Stimulated activated CD8-positive, alpha-beta memory T cell treated with anti-CD3 and anti-CD28 coated beads, Interleukin-12 subunit alpha, Interleukin-12 subunit beta, amount 100 ng/mL, for 24 hours (primary cell): ENCODE data around the gene ALDH3A1.
A peak's percentile ranks its signal among the peaks of the same experiment; 100 is the strongest.

Experiments used
- DNase-seq: peaks from one replicate; pipeline ENCODE4 v3.0.0-alpha.2; 2020; ENCODE audit errors: extremely low read depth

ALDH3A1 gene

GRCh38 chr17:19759568-19760549, 11.8 kb upstream of the ALDH3A1 start:
- DNase-seq, result no peak

GRCh38 chr17:19757536-19758180, 9.6 kb upstream of the ALDH3A1 start:
- no peak for DNase-seq

- no peak for DNase-seq
Measured at GRCh38 chr17:19756546-19756945, 8.4 kb upstream of the ALDH3A1 start.

- no peak for DNase-seq
Measured at GRCh38 chr17:19755821-19756510, 7.9 kb upstream of the ALDH3A1 start.

- DNase-seq, result no peak
Measured at GRCh38 chr17:19755392-19755791, 7.3 kb upstream of the ALDH3A1 start.

GRCh38 chr17:19753661-19754463, 5.8 kb upstream of the ALDH3A1 start:
- DNase-seq, result no peak

GRCh38 chr17:19753051-19753509, 5.0 kb upstream of the ALDH3A1 start:
- DNase-seq, result no peak

- no peak for DNase-seq
Measured at GRCh38 chr17:19752216-19753050, 4.3 kb upstream of the ALDH3A1 start.

- DNase-seq, result no peak
Measured at GRCh38 chr17:19750835-19751234, 2.7 kb upstream of the ALDH3A1 start.

GRCh38 chr17:19750020-19750572, 2.0 kb upstream of the ALDH3A1 start:
- DNase-seq, result no peak

- no peak for DNase-seq
Measured at GRCh38 chr17:19748807-19749193, 702 bp upstream of the ALDH3A1 start.

- no peak for DNase-seq
Measured at GRCh38 chr17:19747159-19747719, 859 bp downstream of the ALDH3A1 start.

GRCh38 chr17:19746517-19746916, 1.6 kb downstream of the ALDH3A1 start:
- DNase-seq, result no peak

GRCh38 chr17:19744922-19745757, 3.0 kb downstream of the ALDH3A1 start:
- peak; percentile 61 for DNase-seq

GRCh38 chr17:19744492-19744891, 3.6 kb downstream of the ALDH3A1 start:
- DNase-seq, result no peak

- no peak for DNase-seq
Measured at GRCh38 chr17:19743101-19744100, 4.7 kb downstream of the ALDH3A1 start.

GRCh38 chr17:19742495-19742894, 5.6 kb downstream of the ALDH3A1 start:
- no peak for DNase-seq
